ENCODE data around the gene RBM26. TPM values are rescaled to one million over a fixed set of nuclear protein-coding genes. Genes with fewer than 3 reads are reported as not detected.

Gene RBM26
- total and polyA plus RNA-seq, 2 donors (not counting 1 experiment from before 2014, with no cell fraction given): 19.9 to 20.3 TPM

GRCh38 chr13:79373916-79374315 is 32.1 kb downstream of the RBM26 start:
- Histone ChIP-seq H3K9me3 (ENCODE audit: control insufficient read depth, insufficient read depth, low read depth, low read length) (no peaks in the 10 kb centered on the region), H3K27ac (ENCODE audit: insufficient read depth, low read length) (no peak overlapping the region), H3K79me2 (ENCODE audit: control insufficient read depth, insufficient read depth, low read length) (peaks cover 5% of the 10 kb centered on the region), H4K20me1 (ENCODE audit: control insufficient read depth, extremely low read depth, insufficient read depth, low read length) (no peaks in the 10 kb centered on the region), H3K9ac (ENCODE audit: insufficient read depth, low read length) (no peak overlapping the region), H3K4me1 (ENCODE audit: control insufficient read depth, extremely low read depth, insufficient read depth, low read length) (no peaks in the 10 kb centered on the region), H3K4me3 (replicated peaks in 1 of 4; ENCODE audit: control extremely low read depth in 1 of 4, insufficient read depth in 1 of 4, low read depth in 3 of 4, low read length in 4 of 4) (no peak overlapping the region), H2AFZ (ENCODE audit: low read length) (no peak overlapping the region), H3K36me3 (ENCODE audit: control insufficient read depth, insufficient read depth, low read length) (peaks cover 6% of the 10 kb centered on the region), H3K27me3 (ENCODE audit: control insufficient read depth, insufficient read depth, low read length) (no peaks in the 10 kb centered on the region), H3K4me2 (ENCODE audit: extremely low read depth, insufficient read depth, low read length) (no peak overlapping the region)
- TF ChIP-seq CTCF (conservative IDR thresholded peaks at IDR 0.05 in 1 of 2, IDR thresholded peaks at IDR 0.05 in 1 of 2; ENCODE audit: low read depth in 1 of 2, low read length in 2 of 2) (no peak), EZH2 (IDR thresholded peaks at IDR 0.05; ENCODE audit: low read length, missing control alignments) (no peak)
- no peak for DNase-seq (ENCODE audit: low read depth in 2 of 2)

- Histone ChIP-seq H3K79me2 (ENCODE audit: control insufficient read depth, insufficient read depth, low read length) (no peaks in the 10 kb centered on the region), H3K27me3 (ENCODE audit: control insufficient read depth, insufficient read depth, low read length) (no peaks in the 10 kb centered on the region), H4K20me1 (ENCODE audit: control insufficient read depth, extremely low read depth, insufficient read depth, low read length) (no peaks in the 10 kb centered on the region), H3K4me3 (replicated peaks in 1 of 4; ENCODE audit: control extremely low read depth in 1 of 4, insufficient read depth in 1 of 4, low read depth in 3 of 4, low read length in 4 of 4) (no peak overlapping the region), H3K27ac (ENCODE audit: insufficient read depth, low read length) (no peak overlapping the region), H3K4me2 (ENCODE audit: extremely low read depth, insufficient read depth, low read length) (no peak overlapping the region), H3K9ac (ENCODE audit: insufficient read depth, low read length) (no peak overlapping the region), H3K36me3 (ENCODE audit: control insufficient read depth, insufficient read depth, low read length) (peaks cover 3% of the 10 kb centered on the region), H2AFZ (ENCODE audit: low read length) (no peak overlapping the region), H3K4me1 (ENCODE audit: control insufficient read depth, extremely low read depth, insufficient read depth, low read length) (no peaks in the 10 kb centered on the region), H3K9me3 (ENCODE audit: control insufficient read depth, insufficient read depth, low read depth, low read length) (no peaks in the 10 kb centered on the region)
- TF ChIP-seq CTCF (conservative IDR thresholded peaks at IDR 0.05 in 1 of 2, IDR thresholded peaks at IDR 0.05 in 1 of 2; ENCODE audit: low read depth in 1 of 2, low read length in 2 of 2) (no peak), EZH2 (IDR thresholded peaks at IDR 0.05; ENCODE audit: low read length, missing control alignments) (no peak)
- peak in 1 of 2 donors; percentile 6 for DNase-seq (ENCODE audit: low read depth in 2 of 2)
Observed at GRCh38 chr13:79369226-79369625, 36.8 kb downstream of the RBM26 start.

GRCh38 chr13:79365981-79366380 is 40.1 kb downstream of the RBM26 start:
- Histone ChIP-seq H3K36me3 (ENCODE audit: control insufficient read depth, insufficient read depth, low read length) (peaks cover 1% of the 10 kb centered on the region), H3K79me2 (ENCODE audit: control insufficient read depth, insufficient read depth, low read length) (no peaks in the 10 kb centered on the region), H3K9me3 (ENCODE audit: control insufficient read depth, insufficient read depth, low read depth, low read length) (no peaks in the 10 kb centered on the region), H3K27ac (ENCODE audit: insufficient read depth, low read length) (no peak overlapping the region), H2AFZ (ENCODE audit: low read length) (no peak overlapping the region), H3K4me2 (ENCODE audit: extremely low read depth, insufficient read depth, low read length) (no peak overlapping the region), H3K9ac (ENCODE audit: insufficient read depth, low read length) (no peak overlapping the region), H4K20me1 (ENCODE audit: control insufficient read depth, extremely low read depth, insufficient read depth, low read length) (no peaks in the 10 kb centered on the region), H3K4me1 (ENCODE audit: control insufficient read depth, extremely low read depth, insufficient read depth, low read length) (no peaks in the 10 kb centered on the region), H3K4me3 (replicated peaks in 1 of 4; ENCODE audit: control extremely low read depth in 1 of 4, insufficient read depth in 1 of 4, low read depth in 3 of 4, low read length in 4 of 4) (no peak overlapping the region), H3K27me3 (ENCODE audit: control insufficient read depth, insufficient read depth, low read length) (no peaks in the 10 kb centered on the region)
- TF ChIP-seq CTCF (conservative IDR thresholded peaks at IDR 0.05 in 1 of 2, IDR thresholded peaks at IDR 0.05 in 1 of 2; ENCODE audit: low read depth in 1 of 2, low read length in 2 of 2) (no peak), EZH2 (IDR thresholded peaks at IDR 0.05; ENCODE audit: low read length, missing control alignments) (no peak)
- no peak for DNase-seq (ENCODE audit: low read depth in 2 of 2)

Measured in fibroblast of lung (primary cell).